ENCODE data around the gene RPUSD4.

DNA sequence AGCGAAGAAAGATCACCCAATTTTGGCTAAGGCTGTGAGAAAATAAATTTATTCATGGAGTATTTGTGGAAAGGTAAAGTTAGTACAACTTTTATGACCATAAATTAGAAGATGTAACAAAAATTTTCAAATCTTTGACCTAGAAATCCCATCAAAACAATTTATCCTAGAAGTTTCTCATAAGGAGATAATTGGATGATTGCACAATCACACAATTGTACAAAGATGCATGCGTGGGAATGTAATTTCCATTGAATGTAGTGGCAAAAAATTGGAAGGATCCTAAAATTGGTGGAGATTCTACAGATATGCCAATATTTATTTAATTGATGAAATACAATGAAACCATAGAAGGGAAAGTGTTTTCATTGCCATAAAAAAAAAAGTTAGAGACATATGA lies 45.7 kb upstream of the RPUSD4 start:
- TF ChIP-seq, protein P1, sequence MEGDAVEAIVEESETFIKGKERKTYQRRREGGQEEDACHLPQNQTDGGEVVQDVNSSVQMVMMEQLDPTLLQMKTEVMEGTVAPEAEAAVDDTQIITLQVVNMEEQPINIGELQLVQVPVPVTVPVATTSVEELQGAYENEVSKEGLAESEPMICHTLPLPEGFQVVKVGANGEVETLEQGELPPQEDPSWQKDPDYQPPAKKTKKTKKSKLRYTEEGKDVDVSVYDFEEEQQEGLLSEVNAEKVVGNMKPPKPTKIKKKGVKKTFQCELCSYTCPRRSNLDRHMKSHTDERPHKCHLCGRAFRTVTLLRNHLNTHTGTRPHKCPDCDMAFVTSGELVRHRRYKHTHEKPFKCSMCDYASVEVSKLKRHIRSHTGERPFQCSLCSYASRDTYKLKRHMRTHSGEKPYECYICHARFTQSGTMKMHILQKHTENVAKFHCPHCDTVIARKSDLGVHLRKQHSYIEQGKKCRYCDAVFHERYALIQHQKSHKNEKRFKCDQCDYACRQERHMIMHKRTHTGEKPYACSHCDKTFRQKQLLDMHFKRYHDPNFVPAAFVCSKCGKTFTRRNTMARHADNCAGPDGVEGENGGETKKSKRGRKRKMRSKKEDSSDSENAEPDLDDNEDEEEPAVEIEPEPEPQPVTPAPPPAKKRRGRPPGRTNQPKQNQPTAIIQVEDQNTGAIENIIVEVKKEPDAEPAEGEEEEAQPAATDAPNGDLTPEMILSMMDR (IDR thresholded peaks at IDR 0.05) = no peak
- no peak for TF ChIP-seq POLR2A (IDR thresholded peaks at IDR 0.05)

Measured in heart left ventricle (tissue), 13 donors.